HepG2 (cell line): Measurements from ENCODE around the gene PDP2. TPM values are rescaled to one million over a fixed set of nuclear protein-coding genes. Genes with fewer than 3 reads are reported as not detected.

Experiments used
- AHR ChIP-seq: IDR thresholded peaks from 2 replicates; pipeline ENCODE4 v1.6.1; 2018; ENCODE audit warnings: missing genetic modification reagents, missing compliant biosample characterization
- ELK4 ChIP-seq: sonication (generic); formaldehyde crosslinking; IDR thresholded peaks from 2 replicates; pipeline ENCODE4 v1.9.0; 2021; ENCODE audit warnings: missing genetic modification reagents, borderline replicate concordance
- ERF ChIP-seq: IDR thresholded peaks from 2 replicates; pipeline ENCODE4 v1.6.1; 2018; ENCODE audit warnings: missing biosample characterization, missing genetic modification reagents
- JUND ChIP-seq: sonication (generic); formaldehyde crosslinking; IDR thresholded peaks from 2 replicates; pipeline ENCODE4 v1.8.0; 2022; ENCODE audit warnings: mild to moderate bottlenecking, missing genetic modification reagents
- NCOA5 ChIP-seq: sonication (generic); formaldehyde crosslinking; IDR thresholded peaks from 2 replicates; pipeline ENCODE4 v1.4.0; 2020; ENCODE audit warnings: missing genetic modification reagents
- NFIC ChIP-seq: IDR thresholded peaks from 2 replicates; pipeline ENCODE4 v1.6.1; 2012; ENCODE audit warnings: mild to moderate bottlenecking, low read length, inconsistent platforms
- PREB ChIP-seq: sonication (generic); formaldehyde crosslinking; IDR thresholded peaks from 2 replicates; pipeline ENCODE4 v1.4.0; 2020; ENCODE audit warnings: missing genetic modification reagents
- RFXAP ChIP-seq: sonication (generic); formaldehyde crosslinking; IDR thresholded peaks from 2 replicates; pipeline ENCODE4 v1.4.0; 2020; ENCODE audit warnings: missing genetic modification reagents, borderline replicate concordance
- SALL2 ChIP-seq: sonication (generic); formaldehyde crosslinking; IDR thresholded peaks from 2 replicates; pipeline ENCODE4 v1.8.1; 2023; ENCODE audit warnings: mild to moderate bottlenecking, missing genetic modification reagents, inconsistent platforms
- TBX3 ChIP-seq: fragments of 450-650 bp; IDR thresholded peaks from 2 replicates; pipeline ENCODE4 v1.6.1; 2017; ENCODE audit warnings: antibody characterized with exemption, mild to moderate bottlenecking, inconsistent platforms, borderline replicate concordance
- UBTF ChIP-seq: sonication (generic); formaldehyde crosslinking; IDR thresholded peaks from 2 replicates; pipeline ENCODE4 v1.4.0; 2020; ENCODE audit warnings: mild to moderate bottlenecking, missing genetic modification reagents
- ZFP62 ChIP-seq: sonication (generic); formaldehyde crosslinking; IDR thresholded peaks from 2 replicates; pipeline ENCODE4 v1.4.0; 2020; ENCODE audit warnings: missing genetic modification reagents
- ZNF160 ChIP-seq: sonication (generic); formaldehyde crosslinking; IDR thresholded peaks from 2 replicates; pipeline ENCODE4 v1.8.0; 2022; ENCODE audit warnings: mild to moderate bottlenecking, inconsistent platforms, missing genetic modification reagents
- ZNF180 ChIP-seq: sonication (generic); formaldehyde crosslinking; IDR thresholded peaks from 2 replicates; pipeline ENCODE4 v1.4.0; 2020; ENCODE audit warnings: low read depth, missing genetic modification reagents, borderline replicate concordance
- ZNF260 ChIP-seq: sonication (generic); formaldehyde crosslinking; IDR thresholded peaks from 2 replicates; pipeline ENCODE4 v1.4.0; 2020; ENCODE audit warnings: missing genetic modification reagents, low read depth, mild to moderate bottlenecking, borderline replicate concordance
- ZNF512B ChIP-seq: sonication (generic); formaldehyde crosslinking; IDR thresholded peaks from 2 replicates; pipeline ENCODE4 v1.5.1; 2020; ENCODE audit warnings: missing genetic modification reagents, mild to moderate bottlenecking, borderline replicate concordance
- ZNF550 ChIP-seq: sonication (generic); formaldehyde crosslinking; IDR thresholded peaks from 2 replicates; pipeline ENCODE4 v1.4.0; 2020; ENCODE audit warnings: mild to moderate bottlenecking, missing genetic modification reagents, borderline replicate concordance
- ZNF652 ChIP-seq: IDR thresholded peaks from 2 replicates; pipeline ENCODE4 v1.6.1; 2016; ENCODE audit warnings: low read depth, borderline replicate concordance
- ZNF766 ChIP-seq: sonication (generic); formaldehyde crosslinking; IDR thresholded peaks from 2 replicates; pipeline ENCODE4 v1.5.0; 2020; ENCODE audit warnings: missing genetic modification reagents, borderline replicate concordance
- ZSCAN29 ChIP-seq: sonication (generic); formaldehyde crosslinking; conservative IDR thresholded peaks from 2 replicates; pipeline ENCODE4 v1.4.0; 2020; ENCODE audit warnings: mild to moderate bottlenecking, missing genetic modification reagents
- polyA plus RNA-seq, 8 experiments: library from polyadenylated mRNA; depleted of rRNA in 3 of 8; stranded (reverse) in 7 of 8; unstranded in 1 of 8; fragments of >200 nt; fragmentation: Illumina TruSeq in 4 of 8; extraction: Trizol in 4 of 8; gene quantifications; 2 replicates each; pipeline versions ENCODE4 v1.2.1 to v1.2.3, GENCODE V29; 2011 to 2016; ENCODE audit warnings: low read depth in 4 of 8, missing spikeins in 1 of 8, mixed read lengths in 1 of 8; ENCODE audit not compliant: insufficient read depth in 1 of 8
- total RNA-seq, 5 experiments: library from RNA; depleted of rRNA; stranded (reverse); fragments of >200 nt; fragmentation: Illumina TruSeq; extraction: Trizol; gene quantifications; 2 replicates each; pipeline ENCODE4 v1.2.3, GENCODE V29; 2016; ENCODE audit warnings: low read depth in 1 of 5

Gene PDP2
- total and polyA plus RNA-seq, 2 of the 13 experiments (the other 11 are each of a cell fraction or from before 2014, with no cell fraction given) = 12.8 to 15.8 TPM

- TF ChIP-seq JUND (CRISPR knock-in tag) (peak; percentile 63; the same call in 1 of the 2 replicates), NFIC (no peak), TBX3 (peak; percentile 21; the same call in 1 of the 2 replicates), ZNF766 (peak; percentile 99), UBTF (peak; percentile 91), ZNF260 (CRISPR knock-in tag) (0 out of 2 replicates have a peak, but pooled peaks have one; percentile 92), ZNF180 (CRISPR knock-in tag) (0 out of 2 replicates have a peak, but pooled peaks have one; percentile 7), ERF (CRISPR knock-in tag) (peak; percentile 78), PREB (CRISPR knock-in tag) (peak; percentile 90; the same call in 1 of the 2 replicates), AHR (peak; percentile 74; the same call in 1 of the 2 replicates), NCOA5 (CRISPR knock-in tag) (no peak), ZNF512B (CRISPR knock-in tag) (no peak; the same call in 1 of the 2 replicates), RFXAP (peak; percentile 85), SALL2 (peak; percentile 85), ZNF160 (peak; percentile 80; the same call in 1 of the 2 replicates), ZNF652 (CRISPR knock-in tag) (no peak; the same call in 1 of the 2 replicates), ZNF550 (CRISPR knock-in tag) (peak; percentile 98; the same call in 1 of the 2 replicates), ELK4 (peak; percentile 47; the same call in 1 of the 2 replicates), ZSCAN29 (peak; percentile 58; the same call in 1 of the 2 replicates), ZFP62 (CRISPR knock-in tag) (no peak)
Measured at GRCh38 chr16:66880288-66881013, at the start of gene PDP2 (continued).
